NCI-H146 treated with DMSO at 0.1 percent for 48 hours (cell line): ENCODE results near the gene TTPAL.
"Not testable (repeated sequence)": the region's sequence is repeated elsewhere in the genome, so short reads cannot be mapped to it uniquely, and the experiment has no call there.

Source experiments
- DNase-seq: peaks from one replicate; lab custom pipeline; 2025; ENCODE audit not compliant: unreplicated experiment; lab: John Stamatoyannopoulos, UW

The TTPAL gene

GRCh38 chr20:44467289-44467883, 8.3 kb upstream of the TTPAL start:
- no peak for DNase-seq

GRCh38 chr20:44468044-44468782, 7.5 kb upstream of the TTPAL start:
- DNase-seq, result no peak

GRCh38 chr20:44470327-44470726, 5.3 kb upstream of the TTPAL start:
- no peak for DNase-seq

- peak; percentile 16 for DNase-seq
Measured at GRCh38 chr20:44471481-44471882, 4.2 kb upstream of the TTPAL start.

GRCh38 chr20:44472283-44472682, 3.4 kb upstream of the TTPAL start:
- not testable (repeated sequence) for DNase-seq

GRCh38 chr20:44475372-44475693, 341 bp upstream of the TTPAL start:
- DNase-seq, result peak; percentile 47

GRCh38 chr20:44477151-44477550, 1.5 kb downstream of the TTPAL start:
- DNase-seq, result no peak

GRCh38 chr20:44478206-44478605, 2.5 kb downstream of the TTPAL start:
- DNase-seq, result no peak

- DNase-seq, result no peak
Measured at GRCh38 chr20:44479643-44480042, 4.0 kb downstream of the TTPAL start.

GRCh38 chr20:44480097-44480496, 4.4 kb downstream of the TTPAL start:
- DNase-seq, result no peak

- no peak for DNase-seq
Measured at GRCh38 chr20:44481719-44482416, 6.2 kb downstream of the TTPAL start.

- DNase-seq, result no peak
Measured at GRCh38 chr20:44483112-44483511, 7.4 kb downstream of the TTPAL start.

- DNase-seq, result no peak
Measured at GRCh38 chr20:44485078-44485829, 9.6 kb downstream of the TTPAL start.

GRCh38 chr20:44485830-44486198, 10.1 kb downstream of the TTPAL start:
- DNase-seq, result no peak

- DNase-seq, result no peak
Measured at GRCh38 chr20:44488551-44488950, 12.9 kb downstream of the TTPAL start.

GRCh38 chr20:44489223-44489622, 13.5 kb downstream of the TTPAL start:
- no peak for DNase-seq

GRCh38 chr20:44489931-44490330, 14.3 kb downstream of the TTPAL start:
- no peak for DNase-seq

GRCh38 chr20:44491635-44492395, 16.1 kb downstream of the TTPAL start:
- no peak for DNase-seq

GRCh38 chr20:44494266-44494665, 18.6 kb downstream of the TTPAL start:
- DNase-seq, result no peak

- DNase-seq, result no peak
Measured at GRCh38 chr20:44494681-44495080, 19.0 kb downstream of the TTPAL start.

- no peak for DNase-seq
Measured at GRCh38 chr20:44495257-44495656, 19.6 kb downstream of the TTPAL start.
